Neural crest cell (in vitro differentiated cells): ENCODE results near the gene GJD2. TPM values are rescaled to one million over a fixed set of nuclear protein-coding genes. Genes with fewer than 3 reads are reported as not detected.

Source experiments
- DNase-seq: peaks from one replicate; pipeline ENCODE4 v3.0.0; 2021; ENCODE audit warnings: low read depth, mixed read lengths, low spot score
- H3K27ac Mint-ChIP-seq: one replicate; pipeline ENCODE4 v1.8.0; 2021; ENCODE audit warnings: mild to moderate bottlenecking, mixed read lengths; ENCODE audit not compliant: unreplicated experiment
- H3K27me3 Mint-ChIP-seq: 2 replicates; pipeline ENCODE4 v1.8.0; 2021; ENCODE audit warnings: low read depth, mild to moderate bottlenecking, mixed read lengths
- H3K36me3 Mint-ChIP-seq: 2 replicates; pipeline ENCODE4 v1.8.0; 2021; ENCODE audit warnings: low read depth, mild to moderate bottlenecking, mixed read lengths
- H3K4me1 Mint-ChIP-seq: 2 replicates; pipeline ENCODE4 v1.8.0; 2021; ENCODE audit warnings: mixed read lengths
- H3K4me3 Mint-ChIP-seq: one replicate; pipeline ENCODE4 v1.8.0; 2021; ENCODE audit warnings: mild to moderate bottlenecking, mixed read lengths
- H3K9me3 Mint-ChIP-seq: 2 replicates; pipeline ENCODE4 v1.8.0; 2021; ENCODE audit warnings: mixed read lengths
- CTCF ChIP-seq: fragments of 200-600 bp; sonication (generic); conservative IDR thresholded peaks from 2 replicates; pipeline ENCODE4 v1.5.0; 2021; ENCODE audit warnings: antibody characterized with exemption, mild to moderate bottlenecking
- total RNA-seq: library from RNA; stranded (reverse); gene quantifications from 2 replicates; pipeline ENCODE4 v1.2.1, GENCODE V29; 2021

The GJD2 gene
- total RNA-seq, 1 donor from 2014 or later: 0.07 TPM

GRCh38 chr15:34796847-34797435, 42.1 kb upstream of the GJD2 start:
- Mint-ChIP-seq H3K36me3 (peaks cover 3% of the 10 kb centered on the region), H3K4me1 (peaks cover 5% of the 10 kb centered on the region), H3K4me3 (no peak overlapping the region), H3K9me3 (no peaks in the 10 kb centered on the region), H3K27ac (no peak overlapping the region), H3K27me3 (peaks cover 50% of the 10 kb centered on the region)
- no peak for TF ChIP-seq CTCF
- no peak for DNase-seq

GRCh38 chr15:34795267-34796081, 40.7 kb upstream of the GJD2 start, which contains the start of gene ACTC1:
ACTC1 (minus strand) TSS chr15:34795549; CDS start chr15:34794808, 741 bp downstream.
- DNase-seq: peak; percentile 32
- Mint-ChIP-seq H3K9me3 (no peaks in the 10 kb centered on the region), H3K27ac (no peak within 1 kb of the TSS), H3K4me1 (peaks cover 5% of the 10 kb centered on the region), H3K36me3 (peaks cover 3% of the 10 kb centered on the region), H3K4me3 (peak within 1 kb of the TSS; percentile 65), H3K27me3 (peaks cover 60% of the 10 kb centered on the region)
- no peak for TF ChIP-seq CTCF

- peaks cover 2% of the 10 kb centered on the region for H3K4me1 Mint-ChIP-seq
- H3K27me3 Mint-ChIP-seq: peaks cover 63% of the 10 kb centered on the region
- DNase-seq: no peak
- peaks cover under 1% of the 10 kb centered on the region for H3K36me3 Mint-ChIP-seq
- peak overlapping the region; percentile 65 for H3K4me3 Mint-ChIP-seq
- no peak overlapping the region for H3K27ac Mint-ChIP-seq
- no peaks in the 10 kb centered on the region for H3K9me3 Mint-ChIP-seq
- no peak for TF ChIP-seq CTCF
Observed at GRCh38 chr15:34794590-34795206, 39.9 kb upstream of the GJD2 start.

- Mint-ChIP-seq H3K27me3 (peaks cover 65% of the 10 kb centered on the region), H3K9me3 (no peaks in the 10 kb centered on the region), H3K4me3 (peak overlapping the region; percentile 13), H3K27ac (no peak overlapping the region), H3K4me1 (no peaks in the 10 kb centered on the region), H3K36me3 (no peaks in the 10 kb centered on the region)
- TF ChIP-seq CTCF: no peak
- no peak for DNase-seq
Observed at GRCh38 chr15:34793901-34794300, 39.1 kb upstream of the GJD2 start.

- Mint-ChIP-seq H3K27ac (no peak overlapping the region), H3K36me3 (no peaks in the 10 kb centered on the region), H3K4me3 (no peak overlapping the region), H3K4me1 (no peaks in the 10 kb centered on the region), H3K9me3 (no peaks in the 10 kb centered on the region), H3K27me3 (peaks cover 65% of the 10 kb centered on the region)
- no peak for DNase-seq
- no peak for TF ChIP-seq CTCF
Observed at GRCh38 chr15:34793071-34793470, 38.3 kb upstream of the GJD2 start.
